IgD-negative memory B cell (primary cell): Measurements from ENCODE around the gene TIMMDC1. TPM values are rescaled to one million over a fixed set of nuclear protein-coding genes. Genes with fewer than 3 reads are reported as not detected.

Experiments
- H3K27ac Mint-ChIP-seq, 3 donors: one replicate each; pipeline ENCODE4 v1.8.0; 2020 to 2022; ENCODE audit warnings: mild to moderate bottlenecking in 3 of 3, mixed read lengths in 3 of 3, moderate library complexity in 1 of 3
- H3K27me3 Mint-ChIP-seq: one replicate; pipeline ENCODE4 v1.8.0; 2021; ENCODE audit warnings: mixed read lengths
- H3K36me3 Mint-ChIP-seq: one replicate; pipeline ENCODE4 v1.8.0; 2020; ENCODE audit warnings: mild to moderate bottlenecking, mixed read lengths
- H3K4me1 Mint-ChIP-seq, 3 donors: one replicate each; pipeline ENCODE4 v1.8.0; 2020 to 2022; ENCODE audit warnings: mixed read lengths in 3 of 3, mild to moderate bottlenecking in 1 of 3
- H3K4me3 Mint-ChIP-seq, 4 donors: one replicate each; pipeline ENCODE4 v1.8.0; 2020 to 2022; ENCODE audit warnings: mild to moderate bottlenecking in 4 of 4, mixed read lengths in 4 of 4, moderate library complexity in 3 of 4
- H3K9me3 Mint-ChIP-seq, 3 donors: one replicate each; pipeline ENCODE4 v1.8.0; 2020 to 2021; ENCODE audit warnings: mixed read lengths in 3 of 3, mild to moderate bottlenecking in 1 of 3
- polyA plus RNA-seq: library from polyadenylated mRNA; unstranded; fragments of 300-500 nt; fragmentation: Illumina TruSeq; gene quantifications from one replicate; pipeline ENCODE4 v1.2.3, GENCODE V29; 2021

Gene TIMMDC1
- polyA plus RNA-seq, 1 donor from 2014 or later: 89.0 TPM

- Mint-ChIP-seq H3K4me3 (peak overlapping the region in 1 of 4 donors; percentile 99), H3K4me1 (peaks cover 5 to 8% (median 6%) of the 10 kb centered on the region in 3 donors), H3K27ac (no peak overlapping the region)
Measured at GRCh38 chr3:119494597-119494996, 3.8 kb upstream of the TIMMDC1 start.

GRCh38 chr3:119497820-119498185 is 544 bp upstream of the TIMMDC1 start:
- Mint-ChIP-seq H3K36me3 (peaks cover 5% of the 10 kb centered on the region), H3K4me1 (peaks cover 16 to 26% (median 22%) of the 10 kb centered on the region in 3 donors), H3K27ac (peak overlapping the region; percentile 96 to 99 (median 97)), H3K9me3 (no peaks in the 10 kb centered on the region), H3K27me3 (no peaks in the 10 kb centered on the region), H3K4me3 (peak overlapping the region; percentile 97 to 100 (median 99))

More at GRCh38 chr3:119494597-119494996, 3.8 kb upstream of the TIMMDC1 start:
- H3K36me3 Mint-ChIP-seq: peaks cover 7% of the 10 kb centered on the region
- H3K27me3 Mint-ChIP-seq: no peaks in the 10 kb centered on the region
- H3K9me3 Mint-ChIP-seq: no peaks in the 10 kb centered on the region

- Mint-ChIP-seq H3K4me3 (peak overlapping the region in 3 of 4 donors; percentile 23 to 99 (median 65)), H3K36me3 (peaks cover 2% of the 10 kb centered on the region), H3K9me3 (no peaks in the 10 kb centered on the region), H3K4me1 (peaks cover 16 to 26% (median 23%) of the 10 kb centered on the region in 3 donors), H3K27ac (peak overlapping the region in 1 of 3 donors; percentile 53), H3K27me3 (no peaks in the 10 kb centered on the region)
Measured at GRCh38 chr3:119500265-119500664, 1.9 kb downstream of the TIMMDC1 start.

GRCh38 chr3:119500901-119501300 is 2.6 kb downstream of the TIMMDC1 start:
- no peaks in the 10 kb centered on the region for H3K27me3 Mint-ChIP-seq
- peak overlapping the region in 1 of 3 donors; percentile 53 for H3K27ac Mint-ChIP-seq
- H3K4me3 Mint-ChIP-seq: peak overlapping the region in 3 of 4 donors; percentile 23 to 99 (median 65)
- H3K4me1 Mint-ChIP-seq: peaks cover 16 to 26% (median 23%) of the 10 kb centered on the region in 3 donors
- H3K36me3 Mint-ChIP-seq: peaks cover 2% of the 10 kb centered on the region
- H3K9me3 Mint-ChIP-seq: no peaks in the 10 kb centered on the region

GRCh38 chr3:119506631-119507030 is 8.3 kb downstream of the TIMMDC1 start:
- Mint-ChIP-seq H3K4me1 (peaks cover 6 to 12% (median 11%) of the 10 kb centered on the region in 3 donors), H3K9me3 (no peaks in the 10 kb centered on the region), H3K27ac (peak overlapping the region in 1 of 3 donors; percentile 54), H3K4me3 (peak overlapping the region in 1 of 4 donors; percentile 49), H3K36me3 (no peaks in the 10 kb centered on the region), H3K27me3 (no peaks in the 10 kb centered on the region)

- Mint-ChIP-seq H3K4me1 (peaks cover 4 to 9% (median 9%) of the 10 kb centered on the region in 3 donors), H3K36me3 (no peaks in the 10 kb centered on the region), H3K27ac (no peak overlapping the region), H3K9me3 (no peaks in the 10 kb centered on the region), H3K4me3 (peak overlapping the region in 1 of 4 donors; percentile 9), H3K27me3 (no peaks in the 10 kb centered on the region)
Measured at GRCh38 chr3:119507404-119507803, 9.1 kb downstream of the TIMMDC1 start.

DNA sequence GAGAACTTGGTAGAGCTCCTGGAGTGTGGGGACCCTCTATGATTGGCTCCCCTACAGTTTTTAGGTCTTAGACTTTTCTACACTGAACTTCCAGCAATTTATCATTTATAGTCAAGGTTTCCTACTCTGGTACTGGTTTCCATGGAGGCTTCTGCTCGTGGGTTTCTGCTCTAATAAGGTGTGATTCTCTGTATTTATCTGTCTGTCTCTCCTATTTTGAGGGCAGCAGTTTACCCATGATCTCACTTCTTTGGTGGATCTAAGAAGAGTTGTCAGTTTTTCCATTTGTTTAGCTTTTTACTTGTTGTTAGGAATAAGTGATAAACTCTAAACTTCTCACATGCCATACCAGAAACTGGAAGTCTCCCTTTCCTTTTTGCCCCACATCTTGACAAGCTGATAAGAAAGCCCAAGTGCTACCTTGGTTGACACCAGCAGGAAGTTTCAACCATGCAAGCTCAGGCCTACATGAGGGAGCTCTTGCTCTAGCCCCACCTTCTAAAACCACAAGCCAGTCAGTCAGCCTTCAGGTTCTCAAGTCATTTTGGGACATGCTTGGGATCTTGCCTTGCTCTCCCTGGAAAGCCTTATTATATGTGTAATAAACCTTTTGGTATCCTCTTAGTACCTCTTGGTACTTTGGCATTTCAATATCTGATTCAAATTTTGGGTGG is 10.0 kb downstream of the TIMMDC1 start:
- H3K27ac Mint-ChIP-seq: peak overlapping the region in 1 of 3 donors; percentile 47
- no peaks in the 10 kb centered on the region for H3K36me3 Mint-ChIP-seq
- peaks cover 4 to 9% (median 9%) of the 10 kb centered on the region in 3 donors for H3K4me1 Mint-ChIP-seq
- H3K4me3 Mint-ChIP-seq: no peak overlapping the region
- no peaks in the 10 kb centered on the region for H3K9me3 Mint-ChIP-seq
- no peaks in the 10 kb centered on the region for H3K27me3 Mint-ChIP-seq

- no peak overlapping the region for H3K27ac Mint-ChIP-seq
- H3K4me1 Mint-ChIP-seq: peaks cover 4 to 9% (median 7%) of the 10 kb centered on the region in 3 donors
- no peaks in the 10 kb centered on the region for H3K27me3 Mint-ChIP-seq
- no peaks in the 10 kb centered on the region for H3K36me3 Mint-ChIP-seq
- H3K9me3 Mint-ChIP-seq: no peaks in the 10 kb centered on the region
- H3K4me3 Mint-ChIP-seq: no peak overlapping the region
Measured at GRCh38 chr3:119510690-119511089, 12.3 kb downstream of the TIMMDC1 start.

DNA sequence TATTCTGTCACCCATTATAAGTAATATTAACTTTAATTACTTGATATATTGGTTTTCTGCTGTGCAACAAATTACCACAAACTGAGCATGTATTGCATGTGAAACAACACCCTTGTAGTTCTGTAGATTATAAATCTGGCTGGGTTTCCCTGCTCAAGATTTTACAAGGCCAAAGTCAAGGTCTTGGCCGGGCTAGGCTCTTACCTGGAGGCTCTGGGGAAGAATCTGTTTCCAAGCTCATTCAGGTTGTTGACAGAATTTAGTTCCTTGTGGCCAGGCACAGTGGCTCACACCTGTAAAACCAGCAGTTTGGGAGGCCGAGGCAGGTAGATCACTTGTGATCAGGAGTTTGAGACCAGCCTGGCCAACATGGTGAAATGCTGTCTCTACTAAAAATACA is 16.3 kb downstream of the TIMMDC1 start:
- no peak overlapping the region for H3K4me3 Mint-ChIP-seq
- peaks cover 0 to 2% (median 2%) of the 10 kb centered on the region in 3 donors for H3K4me1 Mint-ChIP-seq
- no peaks in the 10 kb centered on the region for H3K9me3 Mint-ChIP-seq
- H3K27ac Mint-ChIP-seq: no peak overlapping the region
- H3K27me3 Mint-ChIP-seq: no peaks in the 10 kb centered on the region
- H3K36me3 Mint-ChIP-seq: peaks cover 4% of the 10 kb centered on the region

- no peaks in the 10 kb centered on the region for H3K27me3 Mint-ChIP-seq
- H3K36me3 Mint-ChIP-seq: peaks cover 4% of the 10 kb centered on the region
- H3K4me3 Mint-ChIP-seq: no peak overlapping the region
- peaks cover 2 to 5% (median 4%) of the 10 kb centered on the region in 3 donors for H3K9me3 Mint-ChIP-seq
- peaks cover 2 to 5% (median 2%) of the 10 kb centered on the region in 3 donors for H3K4me1 Mint-ChIP-seq
- peak overlapping the region in 1 of 3 donors; percentile 53 for H3K27ac Mint-ChIP-seq
Measured at GRCh38 chr3:119517112-119517511, 18.8 kb downstream of the TIMMDC1 start.

DNA sequence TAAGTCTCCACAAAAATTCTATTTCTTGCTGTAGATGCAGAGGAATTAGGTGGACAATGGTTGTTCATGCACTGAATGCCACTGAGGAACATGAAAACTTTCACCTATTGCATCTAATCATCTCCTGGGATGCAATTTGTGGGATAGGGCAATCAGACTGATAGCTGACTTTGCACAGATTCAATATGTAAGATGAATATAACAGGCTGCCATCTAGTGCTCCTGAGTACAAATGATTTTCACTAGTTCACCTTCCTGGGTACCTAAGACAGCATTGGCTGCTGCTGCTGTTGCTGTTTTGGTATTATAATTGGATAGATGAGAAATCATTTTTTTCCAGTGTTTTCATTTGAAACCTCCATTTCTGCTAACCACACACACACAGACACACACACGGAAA is 19.7 kb downstream of the TIMMDC1 start:
- peaks cover 2 to 5% (median 2%) of the 10 kb centered on the region in 3 donors for H3K4me1 Mint-ChIP-seq
- no peak overlapping the region for H3K4me3 Mint-ChIP-seq
- H3K9me3 Mint-ChIP-seq: peaks cover 2 to 5% (median 4%) of the 10 kb centered on the region in 3 donors
- peaks cover 4% of the 10 kb centered on the region for H3K36me3 Mint-ChIP-seq
- H3K27me3 Mint-ChIP-seq: no peaks in the 10 kb centered on the region
- H3K27ac Mint-ChIP-seq: peak overlapping the region in 1 of 3 donors; percentile 68

DNA sequence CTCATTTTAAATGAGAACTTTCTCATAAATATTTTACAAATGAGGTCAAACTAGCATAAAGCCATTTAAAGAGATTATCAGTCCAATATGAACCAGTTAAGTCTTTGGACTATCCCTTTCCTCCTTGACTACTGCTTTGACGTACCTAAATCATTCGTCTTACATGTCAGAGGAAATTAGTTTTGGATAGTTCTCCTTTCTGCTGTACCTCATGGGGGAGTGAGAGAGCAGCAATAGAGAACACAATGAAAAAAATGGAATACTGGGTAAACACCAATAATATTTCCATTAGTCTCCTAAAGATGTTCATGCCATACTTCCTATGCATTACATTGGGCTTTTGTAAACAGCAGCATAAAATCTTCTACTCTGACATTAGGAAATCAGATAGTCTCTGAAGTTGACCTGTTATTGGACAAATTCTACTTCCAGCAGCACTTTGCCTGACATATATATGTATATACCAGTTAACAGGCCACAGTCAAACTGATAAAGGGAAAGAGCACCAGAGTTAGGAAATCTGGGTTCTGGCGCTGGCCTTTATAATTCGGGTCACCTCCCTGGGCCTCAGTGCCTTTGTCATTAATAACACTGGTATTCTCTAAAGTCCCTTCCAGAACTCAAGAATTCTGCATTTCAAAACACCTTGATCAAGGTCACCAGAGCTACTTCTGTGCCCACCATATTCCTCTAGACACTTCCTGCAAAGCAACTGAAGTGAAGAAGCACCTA is 26.8 kb downstream of the TIMMDC1 start:
- Mint-ChIP-seq H3K36me3 (peaks cover 1% of the 10 kb centered on the region), H3K4me1 (peaks cover 0 to 5% (median 0%) of the 10 kb centered on the region in 3 donors), H3K4me3 (no peak overlapping the region), H3K27me3 (no peaks in the 10 kb centered on the region), H3K9me3 (peaks cover 2 to 4% (median 3%) of the 10 kb centered on the region in 3 donors), H3K27ac (peak overlapping the region; percentile 22 to 92 (median 55))

GRCh38 chr3:119527714-119528113 is 29.4 kb downstream of the TIMMDC1 start:
- no peak overlapping the region for H3K27ac Mint-ChIP-seq
- no peaks in the 10 kb centered on the region for H3K27me3 Mint-ChIP-seq
- peaks cover 1% of the 10 kb centered on the region for H3K36me3 Mint-ChIP-seq
- H3K4me1 Mint-ChIP-seq: peaks cover 3 to 11% (median 3%) of the 10 kb centered on the region in 3 donors
- no peak overlapping the region for H3K4me3 Mint-ChIP-seq
- no peaks in the 10 kb centered on the region for H3K9me3 Mint-ChIP-seq

GRCh38 chr3:119529883-119530282 is 31.5 kb downstream of the TIMMDC1 start:
- H3K4me1 Mint-ChIP-seq: peaks cover 4 to 14% (median 6%) of the 10 kb centered on the region in 3 donors
- H3K36me3 Mint-ChIP-seq: peaks cover 3% of the 10 kb centered on the region
- H3K4me3 Mint-ChIP-seq: no peak overlapping the region
- H3K27me3 Mint-ChIP-seq: no peaks in the 10 kb centered on the region
- H3K9me3 Mint-ChIP-seq: no peaks in the 10 kb centered on the region
- peak overlapping the region in 2 of 3 donors; percentile 84 to 85 for H3K27ac Mint-ChIP-seq

GRCh38 chr3:119530456-119530855 is 32.1 kb downstream of the TIMMDC1 start:
- no peaks in the 10 kb centered on the region for H3K9me3 Mint-ChIP-seq
- H3K27ac Mint-ChIP-seq: peak overlapping the region in 1 of 3 donors; percentile 84
- H3K36me3 Mint-ChIP-seq: peaks cover 3% of the 10 kb centered on the region
- H3K27me3 Mint-ChIP-seq: no peaks in the 10 kb centered on the region
- peaks cover 4 to 14% (median 6%) of the 10 kb centered on the region in 3 donors for H3K4me1 Mint-ChIP-seq
- no peak overlapping the region for H3K4me3 Mint-ChIP-seq
